LNCaP clone FGC (cell line): ENCODE measurements around the gene DBR1.
"Not testable (repeated sequence)": the region's sequence is repeated elsewhere in the genome, so short reads cannot be mapped to it uniquely, and the experiment has no call there.

Experiments
- DNase-seq: peaks from one replicate; pipeline ENCODE4 v3.0.0-alpha.2; 2011; ENCODE audit warnings: low read depth
- H3K4me3 ChIP-seq: 2 replicates; pipeline ENCODE4 v1.5.1; 2011; ENCODE audit warnings: mild to moderate bottlenecking, low read depth, low read length, control low read depth
- TF ChIP-seq, protein P1 (sequence below): IDR thresholded peaks from 2 replicates; pipeline ENCODE4 v1.5.1; 2012; ENCODE audit warnings: mild to moderate bottlenecking; ENCODE audit not compliant: control insufficient read depth, insufficient read depth; ENCODE audit errors: extremely low read depth

The DBR1 gene

DNA sequence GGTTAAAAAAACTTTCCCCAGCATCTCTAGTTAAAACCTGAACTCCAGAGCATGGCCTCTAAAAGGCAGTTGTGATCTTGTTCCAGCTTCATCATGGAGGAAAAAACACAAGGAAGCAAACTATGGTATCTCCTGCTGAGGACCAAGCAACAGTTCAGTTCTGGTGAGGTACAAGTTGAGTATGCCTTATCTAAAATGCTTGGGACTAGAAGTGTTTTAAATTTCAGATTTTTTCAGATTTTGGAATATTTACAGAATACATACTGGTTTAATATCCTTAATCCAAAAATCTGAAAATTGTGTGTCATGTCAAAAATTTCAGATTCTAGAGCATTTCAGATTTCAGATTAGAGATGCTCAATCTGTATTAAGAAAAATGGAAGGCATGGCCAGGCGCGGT is 9.7 kb downstream of the DBR1 start:
- H3K4me3 ChIP-seq: no peak overlapping the region
- no peak for DNase-seq
- TF ChIP-seq, protein P1, sequence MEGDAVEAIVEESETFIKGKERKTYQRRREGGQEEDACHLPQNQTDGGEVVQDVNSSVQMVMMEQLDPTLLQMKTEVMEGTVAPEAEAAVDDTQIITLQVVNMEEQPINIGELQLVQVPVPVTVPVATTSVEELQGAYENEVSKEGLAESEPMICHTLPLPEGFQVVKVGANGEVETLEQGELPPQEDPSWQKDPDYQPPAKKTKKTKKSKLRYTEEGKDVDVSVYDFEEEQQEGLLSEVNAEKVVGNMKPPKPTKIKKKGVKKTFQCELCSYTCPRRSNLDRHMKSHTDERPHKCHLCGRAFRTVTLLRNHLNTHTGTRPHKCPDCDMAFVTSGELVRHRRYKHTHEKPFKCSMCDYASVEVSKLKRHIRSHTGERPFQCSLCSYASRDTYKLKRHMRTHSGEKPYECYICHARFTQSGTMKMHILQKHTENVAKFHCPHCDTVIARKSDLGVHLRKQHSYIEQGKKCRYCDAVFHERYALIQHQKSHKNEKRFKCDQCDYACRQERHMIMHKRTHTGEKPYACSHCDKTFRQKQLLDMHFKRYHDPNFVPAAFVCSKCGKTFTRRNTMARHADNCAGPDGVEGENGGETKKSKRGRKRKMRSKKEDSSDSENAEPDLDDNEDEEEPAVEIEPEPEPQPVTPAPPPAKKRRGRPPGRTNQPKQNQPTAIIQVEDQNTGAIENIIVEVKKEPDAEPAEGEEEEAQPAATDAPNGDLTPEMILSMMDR: no peak

- no peak for DNase-seq
- TF ChIP-seq, protein P1: no peak
- H3K4me3 ChIP-seq: no peak overlapping the region
These were observed 17.0 kb downstream of the DBR1 start for GRCh38 chr3:138157743-138158142.

DNA sequence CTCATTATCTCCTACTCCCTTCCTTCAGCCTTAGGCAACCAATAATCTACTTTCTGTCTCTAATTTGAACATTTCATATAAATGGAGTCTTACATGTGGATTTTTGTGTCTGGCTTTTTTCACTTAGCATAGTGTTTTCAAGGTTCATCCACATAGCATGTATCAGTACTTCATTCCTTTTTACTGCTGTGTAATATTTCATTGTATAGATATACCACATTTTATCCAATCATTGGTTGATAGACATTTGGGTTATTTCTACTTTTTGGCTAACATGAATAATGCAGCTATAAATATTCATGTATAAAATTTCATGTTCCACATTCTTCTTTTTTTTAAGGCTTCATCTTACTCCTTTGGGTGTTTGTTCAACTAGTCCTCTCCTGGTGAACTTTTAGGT is 20.2 kb downstream of the DBR1 start:
- TF ChIP-seq, protein P1: no peak
- no peak for DNase-seq

GRCh38 chr3:138148503-138148902 is 26.2 kb downstream of the DBR1 start:
- TF ChIP-seq, protein P1: no peak
- no peak overlapping the region for H3K4me3 ChIP-seq
- no peak for DNase-seq

More for the DNA sequence above, 20.2 kb downstream of the DBR1 start:
- no peak overlapping the region for H3K4me3 ChIP-seq

GRCh38 chr3:138142181-138142580 is 32.5 kb downstream of the DBR1 start:
- DNase-seq, H3K4me3 ChIP-seq: not testable (repeated sequence)

GRCh38 chr3:138140940-138141339 is 33.8 kb downstream of the DBR1 start:
- no peak overlapping the region for H3K4me3 ChIP-seq
- DNase-seq: no peak
- TF ChIP-seq, protein P1: no peak

- no peak for DNase-seq
- no peak overlapping the region for H3K4me3 ChIP-seq
- TF ChIP-seq, protein P1: no peak
These were observed 35.0 kb downstream of the DBR1 start for GRCh38 chr3:138139691-138140090.
